Psoas muscle (tissue), 8 donors: ENCODE results near the gene MROH8. TPM values are rescaled to one million over a fixed set of nuclear protein-coding genes. Genes with fewer than 3 reads are reported as not detected.

Experiments used
- ATAC-seq, 4 donors: fragments of 200-7000 bp; cut with Tn5 transposase; one replicate each; pipeline ENCODE4 v1.9.1; 2020; ENCODE audit warnings: moderate library complexity in 3 of 4, mild to moderate bottlenecking in 2 of 4
- DNase-seq, 2 donors: peaks; one replicate each; pipeline ENCODE4 v3.0.0-alpha.2; 2020
- H3K27ac ChIP-seq: fragments of 200-600 bp; one replicate; pipeline ENCODE4 v1.8.0; 2022
- H3K27me3 ChIP-seq, 3 donors: fragments of 200-600 bp in 1 of 3; one replicate each; pipeline versions ENCODE4 v1.6.1 to v1.8.0; 2013 to 2022; ENCODE audit warnings: low read length in 2 of 3, mild to moderate bottlenecking in 2 of 3, moderate library complexity in 1 of 3; ENCODE audit not compliant: insufficient read depth in 3 of 3
- H3K36me3 ChIP-seq, 2 donors: fragments of 200-600 bp in 1 of 2; one replicate each; pipeline versions ENCODE4 v1.6.1 to v1.8.0; 2013 to 2022; ENCODE audit warnings: low read depth in 1 of 2, mild to moderate bottlenecking in 1 of 2, moderate library complexity in 1 of 2; ENCODE audit not compliant: insufficient read depth in 1 of 2
- H3K4me1 ChIP-seq: fragments of 200-600 bp; one replicate; pipeline ENCODE4 v1.8.0; 2022
- H3K4me3 ChIP-seq: fragments of 200-600 bp; one replicate; pipeline ENCODE4 v1.8.0; 2022; ENCODE audit warnings: mild to moderate bottlenecking
- H3K9me3 ChIP-seq: fragments of 200-600 bp; one replicate; pipeline ENCODE4 v1.8.0; 2022
- CTCF ChIP-seq: fragments of 200-600 bp; IDR thresholded peaks from one replicate; pipeline ENCODE4 v1.8.0; 2022; ENCODE audit warnings: antibody characterized with exemption
- WGBS, 3 donors: extraction: QIAGEN DNeasy Blood & Tissue Kit; methylation state at CpG; one replicate each; pipeline versions ENCODE4 v1.1.6 to v1.1.7; 2013; 5-methylcytosine and 5-hydroxymethylcytosine counted together
- intact Hi-C, 2 donors: fragments of 100-400 bp; cut with DNase I; formaldehyde crosslinking; loops; one replicate each; pipeline versions ENCODE4 v1.11.0 to v1.14.2; 2022
- polyA plus RNA-seq, 3 donors: library from polyadenylated mRNA; stranded (reverse); fragments of 200-250 nt; gene quantifications; one replicate each; pipeline ENCODE4 v1.2.3, GENCODE V29; 2013
- total RNA-seq, 4 donors: library from RNA; stranded (reverse); fragmentation: NEBNext Ultra II Directional in 2 of 4; extraction: Animal tissue kit (Norgen Biotek cat#: 25700) in 2 of 4; gene quantifications; one replicate each; pipeline versions ENCODE4 v1.2.1 to v1.2.4, GENCODE V29; 2021 to 2023
- donor health status: healthy with polysubstance abuse.
- donor health status: DM: no; HTN: no; CAD: no; lungs with moderate emphysema.
- donor health status: Bipolar disorder and iron deficiency.
- donor health status: healthy.
- donor health status: DM: yes; HTN: yes; CAD: no.
- donor health status: DM: no; HTN: no; CAD: no.
- donor health status: DM: no; HTN: no; CAD: no.
- donor health status: DM: yes; HTN: yes; CAD: no.

Gene MROH8
- total and polyA plus RNA-seq, 7 donors = 0.99 to 5.5 (median 4.1) TPM

GRCh38 chr20:37225146-37225545, 45.8 kb upstream of the MROH8 start:
- ATAC-seq = no peak
- peak overlapping the region; percentile 8 for H3K27ac ChIP-seq
- peaks cover 62% of the 10 kb centered on the region for H3K4me1 ChIP-seq
- peaks cover 28 to 81% of the 10 kb centered on the region in 2 donors for H3K36me3 ChIP-seq
- TF ChIP-seq CTCF = no peak
- WGBS, 3 donors = 45 to 73% (median 61%) methylated on average over 5 of the region's 5 CpGs
- no peak for DNase-seq
- H3K9me3 ChIP-seq = no peaks in the 10 kb centered on the region
- no peak overlapping the region for H3K4me3 ChIP-seq
- H3K27me3 ChIP-seq = no peaks in the 10 kb centered on the region
- intact Hi-C loops = loop anchor here in 1 of 2 donors (5.0 kb wide), 1 partner anchor 33 kb away; no protein-coding TSS in a partner anchor

GRCh38 chr20:37223053-37223452, 43.7 kb upstream of the MROH8 start:
- ATAC-seq (peak; percentile 94 to 96 (median 94)), DNase-seq (no peak)
- Histone ChIP-seq H3K36me3 (peaks cover 20 to 71% of the 10 kb centered on the region in 2 donors), H3K9me3 (no peaks in the 10 kb centered on the region), H3K4me3 (no peak overlapping the region), H3K27ac (peak overlapping the region; percentile 59), H3K27me3 (no peaks in the 10 kb centered on the region), H3K4me1 (peaks cover 46% of the 10 kb centered on the region)
- intact Hi-C loops = no loop called here
- no peak for TF ChIP-seq CTCF

DNA sequence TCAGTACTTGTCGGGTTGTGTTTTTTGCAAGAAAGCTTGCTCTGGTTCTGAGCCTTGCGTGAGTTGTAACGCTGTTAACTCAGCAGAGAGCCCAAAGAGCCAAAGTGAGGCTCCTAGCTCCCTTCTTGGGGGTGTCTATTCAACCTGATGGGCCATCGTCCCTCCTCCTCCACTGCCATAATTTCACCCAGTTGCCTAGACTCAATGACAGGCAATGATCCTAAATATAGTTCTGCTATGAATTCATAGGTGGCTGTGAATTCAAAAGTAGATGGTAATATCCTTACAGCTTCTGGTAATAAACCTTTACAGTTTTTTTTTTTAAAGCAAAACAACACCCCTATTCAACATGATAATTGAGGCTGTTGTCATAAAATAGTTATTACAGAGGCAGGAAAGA, 42.7 kb upstream of the MROH8 start:
- DNase-seq (no peak), ATAC-seq (peak in 3 of 4 donors; percentile 50 to 58 (median 52))
- no peak overlapping the region for H3K27ac ChIP-seq
- H3K4me3 ChIP-seq = no peak overlapping the region
- intact Hi-C loops = no loop called here
- no peaks in the 10 kb centered on the region for H3K27me3 ChIP-seq
- no peaks in the 10 kb centered on the region for H3K9me3 ChIP-seq
- WGBS, 3 donors = 79 to 86% (median 80%) methylated on average over 4 of the region's 4 CpGs
- H3K4me1 ChIP-seq = peaks cover 36% of the 10 kb centered on the region
- TF ChIP-seq CTCF = no peak
- H3K36me3 ChIP-seq = peaks cover 16 to 65% of the 10 kb centered on the region in 2 donors

DNA sequence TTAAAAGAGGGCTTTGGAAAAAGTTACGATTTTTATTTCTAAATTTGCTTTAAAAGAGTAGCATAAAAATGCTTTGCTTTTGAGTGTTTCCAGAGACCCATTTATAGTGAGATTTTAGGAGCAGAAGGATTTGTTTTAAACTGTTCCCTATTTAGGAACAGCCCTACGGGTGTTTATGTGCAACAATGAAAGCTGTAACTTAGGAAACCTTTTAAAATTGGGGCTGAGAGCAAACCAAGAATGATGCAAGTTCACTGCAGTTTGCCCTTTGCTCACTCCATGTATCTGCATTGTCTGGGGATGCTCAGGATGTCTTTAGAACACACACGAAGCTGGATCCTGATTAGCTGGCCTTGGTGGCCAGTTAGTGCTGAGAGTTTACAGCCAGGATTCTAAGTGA, 41.4 kb upstream of the MROH8 start:
- WGBS, 3 donors = 71 to 84% (median 76%) methylated on average over 3 of the region's 3 CpGs
- TF ChIP-seq CTCF = no peak
- DNase-seq = no peak
- Histone ChIP-seq H3K4me1 (peaks cover 27% of the 10 kb centered on the region), H3K4me3 (no peak overlapping the region), H3K27me3 (no peaks in the 10 kb centered on the region), H3K9me3 (no peaks in the 10 kb centered on the region), H3K27ac (no peak overlapping the region), H3K36me3 (peaks cover 9 to 65% of the 10 kb centered on the region in 2 donors)
- ATAC-seq = no peak
- intact Hi-C loops = no loop called here
